Measurements from ENCODE around the gene DNPH1.

DNA sequence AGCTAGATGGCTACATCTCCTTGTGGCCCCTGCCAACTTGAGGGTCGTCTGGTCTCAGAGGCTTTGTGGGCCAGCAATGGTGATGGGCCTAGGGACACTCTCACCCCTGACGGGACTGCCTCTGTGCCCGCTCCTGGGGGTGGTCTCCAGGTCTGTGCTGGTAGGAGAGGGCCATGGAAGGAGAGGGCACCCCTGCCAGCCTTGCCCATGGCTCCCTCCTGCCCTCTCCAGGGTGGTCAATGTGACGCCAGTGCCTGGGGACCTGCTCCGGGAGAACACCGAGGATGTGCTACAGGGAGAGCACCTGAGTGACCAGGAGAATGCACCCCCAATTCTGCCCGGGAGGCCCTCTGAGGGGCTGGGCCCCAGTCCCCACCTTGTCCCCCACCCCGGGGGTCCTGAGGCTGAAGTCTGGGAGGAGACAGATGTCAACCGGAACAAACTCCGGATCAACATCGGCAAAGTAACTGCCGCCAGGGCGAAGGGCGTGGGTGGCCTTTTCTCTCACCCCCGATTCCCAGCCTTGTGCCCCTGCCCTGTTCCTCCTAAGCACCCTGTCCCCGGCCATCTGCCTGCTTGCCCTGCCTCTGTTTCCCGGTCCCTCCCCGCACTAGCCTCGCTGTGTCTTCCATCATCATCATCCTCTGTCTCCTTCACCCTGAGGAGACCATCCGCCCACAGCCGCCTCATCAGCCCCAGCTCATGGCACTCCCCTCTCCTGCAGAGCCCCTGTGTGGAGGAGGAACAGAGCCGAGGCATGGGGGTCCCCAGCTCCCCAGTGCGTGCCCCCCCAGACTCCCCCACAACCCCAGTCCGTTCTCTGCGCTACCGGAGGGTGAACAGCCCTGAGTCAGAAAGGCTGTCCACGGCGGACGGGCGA lies 29.8 kb upstream of the DNPH1 start:
- TF ChIP-seq POLR2AphosphoS5 (IDR thresholded peaks at IDR 0.05; ENCODE audit: low read depth) (no peak), EZH2 (IDR thresholded peaks at IDR 0.05; ENCODE audit: low read depth, unreplicated experiment) (no peak), EZH2phosphoT487 (IDR thresholded peaks at IDR 0.05; ENCODE audit: unreplicated experiment) (no peak), STAT1 (IDR thresholded peaks at IDR 0.05; ENCODE audit: unreplicated experiment) (no peak), CREB1 (CRISPR knock-in tag; IDR thresholded peaks at IDR 0.05; ENCODE audit: low read depth) (no peak), JUNB (IDR thresholded peaks at IDR 0.05; ENCODE audit: unreplicated experiment) (no peak), NANOG (IDR thresholded peaks at IDR 0.05; ENCODE audit: borderline replicate concordance) (no peak)
- TF ChIP-seq, protein P1, sequence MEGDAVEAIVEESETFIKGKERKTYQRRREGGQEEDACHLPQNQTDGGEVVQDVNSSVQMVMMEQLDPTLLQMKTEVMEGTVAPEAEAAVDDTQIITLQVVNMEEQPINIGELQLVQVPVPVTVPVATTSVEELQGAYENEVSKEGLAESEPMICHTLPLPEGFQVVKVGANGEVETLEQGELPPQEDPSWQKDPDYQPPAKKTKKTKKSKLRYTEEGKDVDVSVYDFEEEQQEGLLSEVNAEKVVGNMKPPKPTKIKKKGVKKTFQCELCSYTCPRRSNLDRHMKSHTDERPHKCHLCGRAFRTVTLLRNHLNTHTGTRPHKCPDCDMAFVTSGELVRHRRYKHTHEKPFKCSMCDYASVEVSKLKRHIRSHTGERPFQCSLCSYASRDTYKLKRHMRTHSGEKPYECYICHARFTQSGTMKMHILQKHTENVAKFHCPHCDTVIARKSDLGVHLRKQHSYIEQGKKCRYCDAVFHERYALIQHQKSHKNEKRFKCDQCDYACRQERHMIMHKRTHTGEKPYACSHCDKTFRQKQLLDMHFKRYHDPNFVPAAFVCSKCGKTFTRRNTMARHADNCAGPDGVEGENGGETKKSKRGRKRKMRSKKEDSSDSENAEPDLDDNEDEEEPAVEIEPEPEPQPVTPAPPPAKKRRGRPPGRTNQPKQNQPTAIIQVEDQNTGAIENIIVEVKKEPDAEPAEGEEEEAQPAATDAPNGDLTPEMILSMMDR (conservative IDR thresholded peaks at IDR 0.05; ENCODE audit: low read depth in 2 of 2): no peak
- TF ChIP-seq, protein P2, sequence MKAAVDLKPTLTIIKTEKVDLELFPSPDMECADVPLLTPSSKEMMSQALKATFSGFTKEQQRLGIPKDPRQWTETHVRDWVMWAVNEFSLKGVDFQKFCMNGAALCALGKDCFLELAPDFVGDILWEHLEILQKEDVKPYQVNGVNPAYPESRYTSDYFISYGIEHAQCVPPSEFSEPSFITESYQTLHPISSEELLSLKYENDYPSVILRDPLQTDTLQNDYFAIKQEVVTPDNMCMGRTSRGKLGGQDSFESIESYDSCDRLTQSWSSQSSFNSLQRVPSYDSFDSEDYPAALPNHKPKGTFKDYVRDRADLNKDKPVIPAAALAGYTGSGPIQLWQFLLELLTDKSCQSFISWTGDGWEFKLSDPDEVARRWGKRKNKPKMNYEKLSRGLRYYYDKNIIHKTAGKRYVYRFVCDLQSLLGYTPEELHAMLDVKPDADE (IDR thresholded peaks at IDR 0.05): no peak
- TF ChIP-seq, protein P3, sequence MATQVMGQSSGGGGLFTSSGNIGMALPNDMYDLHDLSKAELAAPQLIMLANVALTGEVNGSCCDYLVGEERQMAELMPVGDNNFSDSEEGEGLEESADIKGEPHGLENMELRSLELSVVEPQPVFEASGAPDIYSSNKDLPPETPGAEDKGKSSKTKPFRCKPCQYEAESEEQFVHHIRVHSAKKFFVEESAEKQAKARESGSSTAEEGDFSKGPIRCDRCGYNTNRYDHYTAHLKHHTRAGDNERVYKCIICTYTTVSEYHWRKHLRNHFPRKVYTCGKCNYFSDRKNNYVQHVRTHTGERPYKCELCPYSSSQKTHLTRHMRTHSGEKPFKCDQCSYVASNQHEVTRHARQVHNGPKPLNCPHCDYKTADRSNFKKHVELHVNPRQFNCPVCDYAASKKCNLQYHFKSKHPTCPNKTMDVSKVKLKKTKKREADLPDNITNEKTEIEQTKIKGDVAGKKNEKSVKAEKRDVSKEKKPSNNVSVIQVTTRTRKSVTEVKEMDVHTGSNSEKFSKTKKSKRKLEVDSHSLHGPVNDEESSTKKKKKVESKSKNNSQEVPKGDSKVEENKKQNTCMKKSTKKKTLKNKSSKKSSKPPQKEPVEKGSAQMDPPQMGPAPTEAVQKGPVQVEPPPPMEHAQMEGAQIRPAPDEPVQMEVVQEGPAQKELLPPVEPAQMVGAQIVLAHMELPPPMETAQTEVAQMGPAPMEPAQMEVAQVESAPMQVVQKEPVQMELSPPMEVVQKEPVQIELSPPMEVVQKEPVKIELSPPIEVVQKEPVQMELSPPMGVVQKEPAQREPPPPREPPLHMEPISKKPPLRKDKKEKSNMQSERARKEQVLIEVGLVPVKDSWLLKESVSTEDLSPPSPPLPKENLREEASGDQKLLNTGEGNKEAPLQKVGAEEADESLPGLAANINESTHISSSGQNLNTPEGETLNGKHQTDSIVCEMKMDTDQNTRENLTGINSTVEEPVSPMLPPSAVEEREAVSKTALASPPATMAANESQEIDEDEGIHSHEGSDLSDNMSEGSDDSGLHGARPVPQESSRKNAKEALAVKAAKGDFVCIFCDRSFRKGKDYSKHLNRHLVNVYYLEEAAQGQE (IDR thresholded peaks at IDR 0.05; ENCODE audit: unreplicated experiment): no peak
